Measurements from ENCODE around the gene ICAM5.

DNA sequence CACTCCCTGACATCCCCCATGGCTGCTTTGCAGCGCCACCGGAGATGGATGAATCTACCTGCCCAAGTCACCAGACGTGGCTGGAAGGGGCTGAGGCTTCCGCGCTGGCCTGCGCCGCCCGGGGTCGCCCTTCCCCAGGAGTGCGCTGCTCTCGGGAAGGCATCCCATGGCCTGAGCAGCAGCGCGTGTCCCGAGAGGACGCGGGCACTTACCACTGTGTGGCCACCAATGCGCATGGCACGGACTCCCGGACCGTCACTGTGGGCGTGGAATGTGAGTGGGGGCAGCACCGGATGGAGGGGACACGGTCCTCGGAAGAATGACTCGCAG is 4.6 kb downstream of the ICAM5 start:
- TF ChIP-seq, protein P1, sequence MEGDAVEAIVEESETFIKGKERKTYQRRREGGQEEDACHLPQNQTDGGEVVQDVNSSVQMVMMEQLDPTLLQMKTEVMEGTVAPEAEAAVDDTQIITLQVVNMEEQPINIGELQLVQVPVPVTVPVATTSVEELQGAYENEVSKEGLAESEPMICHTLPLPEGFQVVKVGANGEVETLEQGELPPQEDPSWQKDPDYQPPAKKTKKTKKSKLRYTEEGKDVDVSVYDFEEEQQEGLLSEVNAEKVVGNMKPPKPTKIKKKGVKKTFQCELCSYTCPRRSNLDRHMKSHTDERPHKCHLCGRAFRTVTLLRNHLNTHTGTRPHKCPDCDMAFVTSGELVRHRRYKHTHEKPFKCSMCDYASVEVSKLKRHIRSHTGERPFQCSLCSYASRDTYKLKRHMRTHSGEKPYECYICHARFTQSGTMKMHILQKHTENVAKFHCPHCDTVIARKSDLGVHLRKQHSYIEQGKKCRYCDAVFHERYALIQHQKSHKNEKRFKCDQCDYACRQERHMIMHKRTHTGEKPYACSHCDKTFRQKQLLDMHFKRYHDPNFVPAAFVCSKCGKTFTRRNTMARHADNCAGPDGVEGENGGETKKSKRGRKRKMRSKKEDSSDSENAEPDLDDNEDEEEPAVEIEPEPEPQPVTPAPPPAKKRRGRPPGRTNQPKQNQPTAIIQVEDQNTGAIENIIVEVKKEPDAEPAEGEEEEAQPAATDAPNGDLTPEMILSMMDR (conservative IDR thresholded peaks at IDR 0.05 in 1 of 2, IDR thresholded peaks at IDR 0.05 in 1 of 2; ENCODE audit: low read depth in 1 of 2, low read length in 2 of 2): no peak
- TF ChIP-seq EZH2 (IDR thresholded peaks at IDR 0.05; ENCODE audit: low read length, missing control alignments): peak; percentile 2
